ENCODE data around the gene GTF3C5. TPM values are rescaled to one million over a fixed set of nuclear protein-coding genes. Genes with fewer than 3 reads are reported as not detected.
A peak's percentile ranks its signal among the peaks of the same experiment; 100 is the strongest.
"Not testable (repeated sequence)": the region's sequence is repeated elsewhere in the genome, so short reads cannot be mapped to it uniquely, and the experiment has no call there.

Gene GTF3C5
- total RNA-seq, 1 donor: 76.2 TPM

GRCh38 chr9:133066181-133066983 lies 35.6 kb downstream of the GTF3C5 start:
- no peak for DNase-seq (ENCODE audit: low read depth in 2 of 3, low spot score in 2 of 3)

DNA sequence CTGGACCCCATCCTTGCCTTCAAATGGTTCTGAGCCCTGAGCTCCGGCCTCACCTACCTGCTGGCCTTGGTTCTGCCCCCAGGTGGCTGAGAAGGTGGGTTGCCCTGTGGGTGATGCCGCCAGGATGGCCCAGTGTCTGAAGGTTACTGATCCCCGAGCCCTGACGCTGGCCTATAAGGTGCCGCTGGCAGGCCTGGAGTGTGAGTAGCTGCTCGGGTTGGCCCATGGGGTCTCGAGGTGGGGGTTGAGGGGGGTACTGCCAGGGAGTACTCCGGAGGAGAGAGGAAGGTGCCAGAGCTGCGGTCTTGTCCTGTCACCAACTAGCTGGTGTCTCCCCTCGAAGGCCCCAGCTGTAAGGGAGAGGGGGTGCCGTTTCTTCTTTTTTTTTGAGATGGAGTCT lies 36.2 kb downstream of the GTF3C5 start:
- no peak for DNase-seq (ENCODE audit: low read depth in 2 of 3, low spot score in 2 of 3)

DNA sequence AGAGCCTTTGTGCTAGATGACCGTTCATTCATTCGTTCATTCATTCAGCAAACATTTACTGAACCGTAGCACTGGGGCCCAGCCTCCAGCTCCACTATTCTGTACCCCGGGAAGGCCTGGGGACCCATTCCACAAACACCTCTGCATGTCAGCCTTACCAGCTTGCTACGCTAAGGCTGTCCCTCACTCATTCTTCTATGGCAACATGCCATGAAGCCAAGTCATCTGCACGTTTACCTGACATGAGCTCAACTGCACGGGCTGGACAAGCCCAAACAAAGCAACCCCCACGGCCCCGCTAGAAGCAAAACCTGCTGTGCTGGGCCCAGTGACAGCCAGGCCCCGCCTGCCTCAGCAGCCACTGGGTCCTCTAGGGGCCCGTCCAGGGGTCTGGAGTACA lies 37.0 kb downstream of the GTF3C5 start:
- DNase-seq (ENCODE audit: low read depth in 2 of 3, low spot score in 2 of 3): no peak

DNA sequence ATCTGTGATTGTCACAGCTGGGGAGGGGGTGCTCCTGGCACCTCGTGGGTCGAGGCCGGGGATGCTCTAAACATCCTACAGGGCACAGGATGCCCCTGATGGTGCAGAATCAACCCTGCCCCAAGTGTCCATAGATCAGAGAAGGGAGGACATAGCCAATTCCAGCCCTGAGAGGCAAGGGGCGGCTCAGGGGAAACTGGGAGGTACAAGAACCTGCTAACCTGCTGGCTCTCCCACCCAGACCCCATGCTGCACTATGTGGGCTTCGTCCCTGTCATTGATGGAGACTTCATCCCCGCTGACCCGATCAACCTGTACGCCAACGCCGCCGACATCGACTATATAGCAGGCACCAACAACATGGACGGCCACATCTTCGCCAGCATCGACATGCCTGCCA lies 37.6 kb downstream of the GTF3C5 start:
- not testable (repeated sequence) for DNase-seq (ENCODE audit: low read depth in 2 of 3, low spot score in 2 of 3)

- not testable (repeated sequence) for DNase-seq (ENCODE audit: low read depth in 2 of 3, low spot score in 2 of 3)
Measured at GRCh38 chr9:133070500-133070961, 39.7 kb downstream of the GTF3C5 start.

GRCh38 chr9:133070985-133071384 lies 40.2 kb downstream of the GTF3C5 start:
- not testable (repeated sequence) for DNase-seq (ENCODE audit: low read depth in 2 of 3, low spot score in 2 of 3)

DNA sequence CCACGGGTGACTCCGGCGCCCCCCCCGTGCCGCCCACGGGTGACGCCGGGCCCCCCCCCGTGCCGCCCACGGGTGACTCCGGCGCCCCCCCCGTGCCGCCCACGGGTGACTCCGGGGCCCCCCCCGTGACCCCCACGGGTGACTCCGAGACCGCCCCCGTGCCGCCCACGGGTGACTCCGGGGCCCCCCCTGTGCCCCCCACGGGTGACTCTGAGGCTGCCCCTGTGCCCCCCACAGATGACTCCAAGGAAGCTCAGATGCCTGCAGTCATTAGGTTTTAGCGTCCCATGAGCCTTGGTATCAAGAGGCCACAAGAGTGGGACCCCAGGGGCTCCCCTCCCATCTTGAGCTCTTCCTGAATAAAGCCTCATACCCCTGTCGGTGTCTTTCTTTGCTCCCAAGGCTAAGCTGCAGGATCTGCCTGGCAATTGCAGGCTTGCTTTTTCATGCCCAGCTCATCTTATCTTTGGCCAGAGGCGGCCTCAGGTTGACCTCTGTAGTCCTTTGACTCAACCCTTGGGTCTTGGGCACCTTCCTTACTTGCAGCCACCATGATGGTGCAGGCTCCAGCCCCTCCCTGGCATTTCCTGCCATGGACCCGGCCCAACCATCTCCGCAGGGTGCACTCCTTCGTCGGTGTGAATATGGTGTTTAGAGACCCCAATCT lies 40.8 kb downstream of the GTF3C5 start:
- no peak for DNase-seq (ENCODE audit: low read depth in 2 of 3, low spot score in 2 of 3)

GRCh38 chr9:133072210-133072609 lies 41.4 kb downstream of the GTF3C5 start:
- not testable (repeated sequence) for DNase-seq (ENCODE audit: low read depth in 2 of 3, low spot score in 2 of 3)

GRCh38 chr9:133073086-133074014 lies 42.6 kb downstream of the GTF3C5 start:
- DNase-seq (ENCODE audit: low read depth in 2 of 3, low spot score in 2 of 3): no peak

DNA sequence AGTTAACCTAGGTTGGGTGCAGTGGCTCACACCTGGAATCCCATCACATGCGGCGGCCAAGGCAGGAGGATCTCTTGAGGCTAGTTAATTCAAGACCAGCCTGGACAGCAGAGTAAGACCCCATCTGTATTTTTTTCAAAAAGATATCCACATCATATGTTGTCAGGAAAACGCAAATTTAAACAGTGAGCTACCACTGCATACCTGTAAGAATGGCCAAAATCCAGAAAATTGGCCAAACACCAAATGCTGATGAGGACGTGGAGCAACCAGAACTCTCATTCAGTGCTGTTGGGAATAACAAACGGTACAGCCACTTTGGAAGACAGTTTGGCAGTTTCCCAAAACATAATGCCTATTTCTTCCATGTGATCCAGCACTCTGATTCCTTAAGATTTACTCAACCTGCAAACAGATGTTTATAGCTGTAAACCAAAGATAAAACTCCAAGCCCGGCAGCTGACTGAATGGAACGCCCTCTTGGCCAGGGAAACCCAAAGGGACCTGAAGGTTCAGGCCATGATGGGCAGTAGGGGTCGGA lies 43.4 kb downstream of the GTF3C5 start:
- no peak for DNase-seq (ENCODE audit: low read depth in 2 of 3, low spot score in 2 of 3)

DNA sequence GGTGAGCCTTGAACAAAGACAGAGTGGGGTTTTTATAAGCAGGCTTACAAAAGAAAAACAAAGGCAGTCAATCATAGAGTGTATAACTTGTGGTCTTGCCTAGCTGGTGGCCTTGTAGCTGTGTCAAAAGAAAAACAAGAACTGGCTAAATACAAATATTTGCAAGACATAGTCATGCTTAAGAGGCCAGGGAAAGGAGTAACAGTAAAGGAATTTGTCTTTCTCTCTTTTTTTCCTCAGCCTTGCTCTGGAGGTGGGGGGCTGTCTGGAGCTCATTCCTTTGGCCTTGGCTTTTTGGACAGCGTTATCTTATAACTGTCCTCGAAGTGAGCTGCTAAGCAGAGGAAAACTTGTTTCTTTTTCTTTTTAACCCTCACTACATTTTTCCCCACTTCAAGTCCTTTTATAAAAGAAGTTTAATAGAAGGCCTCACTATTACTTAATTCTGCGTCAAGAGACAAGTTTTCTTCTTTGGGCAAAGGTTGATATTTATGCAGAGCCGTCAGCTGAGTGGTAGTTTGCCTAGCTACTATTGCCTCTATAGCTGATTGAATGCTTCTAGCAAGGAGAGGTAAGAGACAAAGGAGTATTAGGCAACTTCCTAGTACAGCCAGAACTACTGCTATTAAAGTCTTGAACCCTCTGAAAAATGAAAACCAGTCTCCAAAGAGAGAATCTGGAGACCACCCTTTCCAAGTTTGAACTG lies 45.3 kb downstream of the GTF3C5 start:
- no peak for DNase-seq (ENCODE audit: low read depth in 2 of 3, low spot score in 2 of 3)

GRCh38 chr9:133076691-133077090 lies 45.9 kb downstream of the GTF3C5 start:
- no peak for DNase-seq (ENCODE audit: low read depth in 2 of 3, low spot score in 2 of 3)

DNA sequence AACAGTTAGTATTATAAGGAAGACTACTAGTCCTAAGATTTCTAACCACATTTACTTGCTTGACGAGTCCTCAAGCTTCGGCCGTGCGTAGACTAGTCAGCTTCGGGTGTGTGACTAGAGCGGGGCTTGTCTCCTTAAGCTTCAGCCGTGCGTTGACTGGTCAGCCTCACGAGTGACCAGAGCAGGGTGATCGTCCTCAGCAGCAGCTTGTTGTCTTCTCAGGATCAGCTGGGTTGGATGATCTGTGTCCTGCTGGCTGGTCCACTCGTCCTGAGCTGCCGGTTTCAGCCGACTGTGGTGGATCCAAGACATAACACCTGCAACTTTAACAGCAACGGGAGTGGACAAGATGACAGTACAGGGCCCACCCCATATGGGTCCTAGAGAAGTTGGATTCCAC lies 47.7 kb downstream of the GTF3C5 start:
- DNase-seq (ENCODE audit: low read depth in 2 of 3, low spot score in 2 of 3): no peak

GRCh38 chr9:133080161-133080560 lies 49.4 kb downstream of the GTF3C5 start:
- DNase-seq (ENCODE audit: low read depth in 2 of 3, low spot score in 2 of 3): no peak

GRCh38 chr9:133080786-133081779 lies 50.3 kb downstream of the GTF3C5 start:
- DNase-seq (ENCODE audit: low read depth in 2 of 3, low spot score in 2 of 3): peak in 2 of 3 donors; percentile 47 to 64

- DNase-seq (ENCODE audit: low read depth in 2 of 3, low spot score in 2 of 3): not testable (repeated sequence)
Measured at GRCh38 chr9:133081957-133082644, 51.3 kb downstream of the GTF3C5 start.

DNA sequence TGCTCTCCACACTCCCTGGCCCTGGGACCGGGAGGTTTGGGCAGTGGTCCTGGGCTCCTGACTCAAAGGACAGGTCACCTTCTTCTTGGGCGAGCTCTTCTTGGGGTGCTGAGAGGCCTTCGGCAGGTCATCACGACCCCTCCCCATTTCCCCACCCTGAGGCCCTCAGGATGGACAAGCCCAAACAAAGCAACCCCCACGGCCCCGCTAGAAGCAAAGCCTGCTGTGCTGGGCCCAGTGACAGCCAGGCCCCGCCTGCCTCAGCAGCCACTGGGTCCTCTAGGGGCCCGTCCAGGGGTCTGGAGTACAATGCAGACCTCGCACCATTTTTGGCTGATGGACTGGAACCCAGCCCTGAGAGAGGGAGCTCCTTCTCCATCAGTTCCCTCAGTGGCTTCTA lies 52.9 kb downstream of the GTF3C5 start:
- not testable (repeated sequence) for DNase-seq (ENCODE audit: low read depth in 2 of 3, low spot score in 2 of 3)

GRCh38 chr9:133086212-133086860 lies 55.5 kb downstream of the GTF3C5 start:
- DNase-seq (ENCODE audit: low read depth in 2 of 3, low spot score in 2 of 3): not testable (repeated sequence)

Data from hematopoietic multipotent progenitor cell (in vitro differentiated cells).